SK-N-SH (cell line): ENCODE data around the gene ACRBP. TPM values are rescaled to one million over a fixed set of nuclear protein-coding genes. Genes with fewer than 3 reads are reported as not detected.
A peak's percentile ranks its signal among the peaks of the same experiment; 100 is the strongest.

ENCODE experiments used
- CTCF ChIA-PET: fragments of 300-600, 350-600 bp; formaldehyde crosslinking; extraction: SDS; loops from one replicate; lab custom pipeline; 2021; lab: Yijun Ruan, JAX
- POLR2A ChIA-PET: fragments of 350-600 bp; sonication (Branson Sonifier 250); formaldehyde crosslinking; extraction: SDS; loops from one replicate; lab custom pipeline; 2020; ENCODE audit warnings: antibody characterized with exemption, inconsistent platforms; lab: Yijun Ruan, JAX
- DNase-seq: peaks from one replicate; pipeline ENCODE4 v3.0.0; 2012
- H2AFZ ChIP-seq: fragments of 200-600 bp; sonication (generic); 2 replicates; pipeline ENCODE4 v1.8.1; 2016; ENCODE audit warnings: antibody characterized with exemption, mild to moderate bottlenecking, low read depth
- H3F3A ChIP-seq: fragments of 200-600 bp; sonication (generic); replicated peaks from 2 replicates; pipeline ENCODE3; 2016; ENCODE audit warnings: antibody characterized with exemption, mild to moderate bottlenecking; ENCODE audit not compliant: insufficient read depth
- H3K27ac ChIP-seq, 2 experiments: fragments of 200-500 bp in 1 of 2; fragments of 200-600 bp in 1 of 2; sonication (Bioruptor generic) in 1 of 2; sonication (generic), shearing (Covaris generic) in 1 of 2; 2 replicates each; pipeline versions ENCODE4 v1.5.1 to v1.6.1; 2014 to 2016; ENCODE audit warnings: low read depth in 2 of 2, inconsistent platforms in 1 of 2, low read length in 1 of 2, mild to moderate bottlenecking in 1 of 2, mixed read lengths in 1 of 2
- H3K27me3 ChIP-seq: fragments of 200-600 bp; sonication (generic), shearing (Covaris generic); 2 replicates; pipeline ENCODE4 v1.6.1; 2016; ENCODE audit warnings: mixed run types; ENCODE audit not compliant: insufficient read depth
- H3K36me3 ChIP-seq, 2 experiments: fragments of 200-500 bp in 1 of 2; fragments of 200-600 bp in 1 of 2; sonication (Bioruptor generic) in 1 of 2; sonication (generic) in 1 of 2; replicated peaks in 1 of 2; 2 replicates each; pipeline versions ENCODE3 to v1.5.1; 2014 to 2016; ENCODE audit warnings: low read length in 1 of 2, mild to moderate bottlenecking in 1 of 2; ENCODE audit not compliant: insufficient read depth in 2 of 2, control insufficient read depth in 1 of 2
- H3K4me1 ChIP-seq, 2 experiments: fragments of 200-500 bp in 1 of 2; fragments of 200-600 bp in 1 of 2; sonication (Bioruptor generic) in 1 of 2; sonication (generic), shearing (Covaris generic) in 1 of 2; 2 replicates each; pipeline versions ENCODE4 v1.5.1 to v1.6.1; 2014 to 2016; ENCODE audit warnings: low read depth in 1 of 2, low read length in 1 of 2, mixed run types in 1 of 2; ENCODE audit not compliant: insufficient read depth in 2 of 2, control insufficient read depth in 1 of 2
- H3K4me2 ChIP-seq: fragments of 200-600 bp; sonication (generic), shearing (Covaris generic); 2 replicates; pipeline ENCODE4 v1.6.1; 2017; ENCODE audit warnings: mixed run types
- H3K4me3 ChIP-seq, 2 experiments: fragments of 200-500 bp in 1 of 2; fragments of 200-600 bp in 1 of 2; sonication (Bioruptor generic) in 1 of 2; sonication (generic), shearing (Covaris generic) in 1 of 2; 2 replicates each; pipeline versions ENCODE4 v1.5.1 to v1.8.1; 2014 to 2016; ENCODE audit warnings: low read depth in 2 of 2, inconsistent platforms in 1 of 2, low read length in 1 of 2, mild to moderate bottlenecking in 1 of 2, mixed read lengths in 1 of 2, moderate library complexity in 1 of 2
- H3K79me2 ChIP-seq: fragments of 200-600 bp; sonication (generic); 2 replicates; pipeline ENCODE4 v1.8.1; 2017; ENCODE audit warnings: mild to moderate bottlenecking; ENCODE audit not compliant: insufficient read depth
- H3K9ac ChIP-seq: fragments of 200-600 bp; sonication (generic); 2 replicates; pipeline ENCODE4 v1.6.1; 2017; ENCODE audit warnings: mixed run types
- H3K9me2 ChIP-seq: fragments of 200-600 bp; sonication (generic); 2 replicates; pipeline ENCODE4 v1.6.1; 2017; ENCODE audit warnings: mixed run types
- H3K9me3 ChIP-seq: fragments of 200-600 bp; sonication (generic); 2 replicates; pipeline ENCODE4 v1.6.1; 2017; ENCODE audit warnings: mixed run types, mild to moderate bottlenecking, moderate library complexity
- H4K20me1 ChIP-seq: fragments of 200-600 bp; sonication (generic); 2 replicates; pipeline ENCODE4 v1.6.1; 2017; ENCODE audit warnings: mild to moderate bottlenecking, mixed run types; ENCODE audit not compliant: insufficient read depth
- CHD2 ChIP-seq: fragments of 150-350 bp; IDR thresholded peaks from 2 replicates; pipeline ENCODE4 v1.6.1; 2018; ENCODE audit warnings: low read length; ENCODE audit not compliant: partially characterized antibody
- ELF1 ChIP-seq: IDR thresholded peaks from 2 replicates; pipeline ENCODE4 v1.4.0; 2012
- EP300 ChIP-seq, 2 experiments: IDR thresholded peaks; 2 replicates each; pipeline versions ENCODE4 v1.4.0 to v1.6.1; 2012; ENCODE audit warnings: borderline replicate concordance in 1 of 2, low read depth in 1 of 2, low read length in 1 of 2
- EZH2phosphoT487 ChIP-seq: fragments of 200-600 bp; sonication (generic); IDR thresholded peaks from 2 replicates; pipeline ENCODE4 v1.6.1; 2017; ENCODE audit warnings: low read depth, mixed run types, mild to moderate bottlenecking, antibody characterized with exemption, moderate library complexity, borderline replicate concordance
- FOSL2 ChIP-seq: IDR thresholded peaks from 2 replicates; pipeline ENCODE4 v1.4.0; 2012; ENCODE audit warnings: low read depth, mild to moderate bottlenecking, moderate library complexity, borderline replicate concordance
- FOXJ3 ChIP-seq: sonication (generic); formaldehyde crosslinking; IDR thresholded peaks from 2 replicates; pipeline ENCODE4 v1.5.1; 2020; ENCODE audit warnings: mild to moderate bottlenecking, missing genetic modification reagents
- FOXM1 ChIP-seq: IDR thresholded peaks from 2 replicates; pipeline ENCODE4 v1.4.0; 2012; ENCODE audit warnings: low read depth, mild to moderate bottlenecking
- GABPA ChIP-seq: IDR thresholded peaks from 2 replicates; pipeline ENCODE4 v1.4.0; 2012; ENCODE audit warnings: low read depth, mild to moderate bottlenecking
- GATA2 ChIP-seq: sonication (generic); formaldehyde crosslinking; IDR thresholded peaks from 2 replicates; pipeline ENCODE4 v1.5.0; 2020; ENCODE audit warnings: mild to moderate bottlenecking, missing genetic modification reagents
- MXI1 ChIP-seq: IDR thresholded peaks from 2 replicates; pipeline ENCODE4 v1.6.1; 2012; ENCODE audit warnings: mild to moderate bottlenecking, low read depth, low read length, improper control_type of control experiment
- NFIC ChIP-seq: IDR thresholded peaks from 2 replicates; pipeline ENCODE4 v1.4.0; 2012; ENCODE audit warnings: borderline replicate concordance
- POLR2AphosphoS5 ChIP-seq: IDR thresholded peaks from 2 replicates; pipeline ENCODE4 v1.6.1; 2012; ENCODE audit warnings: low read depth, low read length
- RAD21 ChIP-seq: IDR thresholded peaks from 2 replicates; pipeline ENCODE4 v1.6.1; 2012; ENCODE audit warnings: mild to moderate bottlenecking, low read length
- RCOR1 ChIP-seq: fragments of 150-350 bp; IDR thresholded peaks from 2 replicates; pipeline ENCODE4 v1.6.1; 2017; ENCODE audit warnings: antibody characterized with exemption, low read length
- RFX5 ChIP-seq: IDR thresholded peaks from 2 replicates; pipeline ENCODE4 v1.6.1; 2012; ENCODE audit warnings: mild to moderate bottlenecking, improper control_type of control experiment, low read length
- RXRA ChIP-seq: IDR thresholded peaks from 2 replicates; pipeline ENCODE4 v1.4.0; 2012; ENCODE audit warnings: low read depth, mild to moderate bottlenecking, borderline replicate concordance
- SMC3 ChIP-seq: IDR thresholded peaks from 2 replicates; pipeline ENCODE4 v1.6.1; 2012; ENCODE audit warnings: low read depth, low read length, improper control_type of control experiment
- YY1 ChIP-seq: IDR thresholded peaks from 2 replicates; pipeline ENCODE4 v1.4.0; 2012; ENCODE audit warnings: low read depth, mild to moderate bottlenecking
- WGBS: methylation state at CpG from one replicate; pipeline ENCODE4 v1.1.6; 2017; ENCODE audit warnings: low lambda C conversion rate; 5-methylcytosine and 5-hydroxymethylcytosine counted together
- polyA plus RNA-seq, 3 experiments: library from polyadenylated mRNA; depleted of rRNA; stranded (reverse); fragments of >200 nt; gene quantifications; 2 replicates each; pipeline ENCODE4 v1.2.3, GENCODE V29; 2012
- TF ChIP-seq, protein P1 (sequence below): fragments of 200-600 bp; sonication (generic); IDR thresholded peaks from 2 replicates; pipeline ENCODE4 v1.6.1; 2017; ENCODE audit warnings: antibody characterized with exemption, mild to moderate bottlenecking, moderate library complexity
- TF ChIP-seq, protein P2 (sequence below): IDR thresholded peaks from 2 replicates; pipeline ENCODE4; 2012
- TF ChIP-seq, protein P3 (sequence below): IDR thresholded peaks from 2 replicates; pipeline ENCODE4 v1.6.1; 2012; ENCODE audit warnings: mild to moderate bottlenecking, low read depth, low read length, moderate library complexity
- TF ChIP-seq, protein P4 (sequence below): IDR thresholded peaks from 2 replicates; pipeline ENCODE4 v1.4.0; 2012; ENCODE audit warnings: low read depth
- TF ChIP-seq, protein P5 (sequence below): IDR thresholded peaks from 2 replicates; pipeline ENCODE4 v1.4.0; 2012; ENCODE audit warnings: low read depth, borderline replicate concordance
- TF ChIP-seq, protein P6 (sequence below): fragments of 150-350 bp; IDR thresholded peaks from 2 replicates; pipeline ENCODE4 v1.6.1; 2017; ENCODE audit warnings: antibody characterized with exemption, low read length, low read depth, borderline replicate concordance

ACRBP gene
- polyA plus RNA-seq, 1 of the 3 experiments (the other 2 are of a cell fraction) = 0.71 TPM

DNA sequence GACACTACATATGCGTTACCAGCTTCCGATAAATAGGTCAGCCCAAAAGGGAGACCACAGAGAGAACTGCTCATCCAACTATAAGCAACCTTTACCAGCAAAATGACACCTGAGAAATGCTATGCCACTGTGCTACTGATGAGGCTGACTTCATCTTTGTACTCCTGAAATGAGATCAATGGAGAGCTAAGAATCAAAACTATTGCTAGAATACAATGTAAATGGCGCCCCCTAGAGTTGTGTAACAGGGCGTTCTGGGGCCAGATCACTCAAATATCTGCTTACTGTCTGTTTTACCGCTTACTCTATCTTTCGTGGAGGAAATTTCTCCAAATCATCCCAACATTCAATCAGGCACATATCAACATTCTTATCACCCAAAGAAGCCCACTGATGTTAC is 37.4 kb upstream of the ACRBP start:
- H3K27ac ChIP-seq = no peak overlapping the region
- TF ChIP-seq FOXM1 = no peak
- peak; percentile 65 for TF ChIP-seq RAD21
- no peak for TF ChIP-seq POLR2AphosphoS5
- TF ChIP-seq, protein P1, sequence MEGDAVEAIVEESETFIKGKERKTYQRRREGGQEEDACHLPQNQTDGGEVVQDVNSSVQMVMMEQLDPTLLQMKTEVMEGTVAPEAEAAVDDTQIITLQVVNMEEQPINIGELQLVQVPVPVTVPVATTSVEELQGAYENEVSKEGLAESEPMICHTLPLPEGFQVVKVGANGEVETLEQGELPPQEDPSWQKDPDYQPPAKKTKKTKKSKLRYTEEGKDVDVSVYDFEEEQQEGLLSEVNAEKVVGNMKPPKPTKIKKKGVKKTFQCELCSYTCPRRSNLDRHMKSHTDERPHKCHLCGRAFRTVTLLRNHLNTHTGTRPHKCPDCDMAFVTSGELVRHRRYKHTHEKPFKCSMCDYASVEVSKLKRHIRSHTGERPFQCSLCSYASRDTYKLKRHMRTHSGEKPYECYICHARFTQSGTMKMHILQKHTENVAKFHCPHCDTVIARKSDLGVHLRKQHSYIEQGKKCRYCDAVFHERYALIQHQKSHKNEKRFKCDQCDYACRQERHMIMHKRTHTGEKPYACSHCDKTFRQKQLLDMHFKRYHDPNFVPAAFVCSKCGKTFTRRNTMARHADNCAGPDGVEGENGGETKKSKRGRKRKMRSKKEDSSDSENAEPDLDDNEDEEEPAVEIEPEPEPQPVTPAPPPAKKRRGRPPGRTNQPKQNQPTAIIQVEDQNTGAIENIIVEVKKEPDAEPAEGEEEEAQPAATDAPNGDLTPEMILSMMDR = peak; percentile 76
- no peak for TF ChIP-seq EZH2phosphoT487
- no peak for TF ChIP-seq FOSL2
- TF ChIP-seq, protein P2, sequence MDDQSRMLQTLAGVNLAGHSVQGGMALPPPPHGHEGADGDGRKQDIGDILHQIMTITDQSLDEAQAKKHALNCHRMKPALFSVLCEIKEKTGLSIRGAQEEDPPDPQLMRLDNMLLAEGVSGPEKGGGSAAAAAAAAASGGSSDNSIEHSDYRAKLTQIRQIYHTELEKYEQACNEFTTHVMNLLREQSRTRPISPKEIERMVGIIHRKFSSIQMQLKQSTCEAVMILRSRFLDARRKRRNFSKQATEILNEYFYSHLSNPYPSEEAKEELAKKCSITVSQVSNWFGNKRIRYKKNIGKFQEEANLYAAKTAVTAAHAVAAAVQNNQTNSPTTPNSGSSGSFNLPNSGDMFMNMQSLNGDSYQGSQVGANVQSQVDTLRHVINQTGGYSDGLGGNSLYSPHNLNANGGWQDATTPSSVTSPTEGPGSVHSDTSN = no peak
- no peak for TF ChIP-seq RCOR1
- TF ChIP-seq, protein P3, sequence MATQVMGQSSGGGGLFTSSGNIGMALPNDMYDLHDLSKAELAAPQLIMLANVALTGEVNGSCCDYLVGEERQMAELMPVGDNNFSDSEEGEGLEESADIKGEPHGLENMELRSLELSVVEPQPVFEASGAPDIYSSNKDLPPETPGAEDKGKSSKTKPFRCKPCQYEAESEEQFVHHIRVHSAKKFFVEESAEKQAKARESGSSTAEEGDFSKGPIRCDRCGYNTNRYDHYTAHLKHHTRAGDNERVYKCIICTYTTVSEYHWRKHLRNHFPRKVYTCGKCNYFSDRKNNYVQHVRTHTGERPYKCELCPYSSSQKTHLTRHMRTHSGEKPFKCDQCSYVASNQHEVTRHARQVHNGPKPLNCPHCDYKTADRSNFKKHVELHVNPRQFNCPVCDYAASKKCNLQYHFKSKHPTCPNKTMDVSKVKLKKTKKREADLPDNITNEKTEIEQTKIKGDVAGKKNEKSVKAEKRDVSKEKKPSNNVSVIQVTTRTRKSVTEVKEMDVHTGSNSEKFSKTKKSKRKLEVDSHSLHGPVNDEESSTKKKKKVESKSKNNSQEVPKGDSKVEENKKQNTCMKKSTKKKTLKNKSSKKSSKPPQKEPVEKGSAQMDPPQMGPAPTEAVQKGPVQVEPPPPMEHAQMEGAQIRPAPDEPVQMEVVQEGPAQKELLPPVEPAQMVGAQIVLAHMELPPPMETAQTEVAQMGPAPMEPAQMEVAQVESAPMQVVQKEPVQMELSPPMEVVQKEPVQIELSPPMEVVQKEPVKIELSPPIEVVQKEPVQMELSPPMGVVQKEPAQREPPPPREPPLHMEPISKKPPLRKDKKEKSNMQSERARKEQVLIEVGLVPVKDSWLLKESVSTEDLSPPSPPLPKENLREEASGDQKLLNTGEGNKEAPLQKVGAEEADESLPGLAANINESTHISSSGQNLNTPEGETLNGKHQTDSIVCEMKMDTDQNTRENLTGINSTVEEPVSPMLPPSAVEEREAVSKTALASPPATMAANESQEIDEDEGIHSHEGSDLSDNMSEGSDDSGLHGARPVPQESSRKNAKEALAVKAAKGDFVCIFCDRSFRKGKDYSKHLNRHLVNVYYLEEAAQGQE = no peak
- peak; percentile 33 for TF ChIP-seq SMC3
- TF ChIP-seq GABPA = no peak
- TF ChIP-seq GATA2 (CRISPR knock-in tag) = no peak
- TF ChIP-seq, protein P4, sequence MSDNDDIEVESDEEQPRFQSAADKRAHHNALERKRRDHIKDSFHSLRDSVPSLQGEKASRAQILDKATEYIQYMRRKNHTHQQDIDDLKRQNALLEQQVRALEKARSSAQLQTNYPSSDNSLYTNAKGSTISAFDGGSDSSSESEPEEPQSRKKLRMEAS = no peak
- no peak for TF ChIP-seq RFX5
- no peak for TF ChIP-seq MXI1
- TF ChIP-seq EP300 (IDR thresholded peaks at IDR 0.05; ENCODE audit: borderline replicate concordance in 1 of 2, low read depth in 1 of 2, low read length in 1 of 2) = no peak
- TF ChIP-seq, protein P5, sequence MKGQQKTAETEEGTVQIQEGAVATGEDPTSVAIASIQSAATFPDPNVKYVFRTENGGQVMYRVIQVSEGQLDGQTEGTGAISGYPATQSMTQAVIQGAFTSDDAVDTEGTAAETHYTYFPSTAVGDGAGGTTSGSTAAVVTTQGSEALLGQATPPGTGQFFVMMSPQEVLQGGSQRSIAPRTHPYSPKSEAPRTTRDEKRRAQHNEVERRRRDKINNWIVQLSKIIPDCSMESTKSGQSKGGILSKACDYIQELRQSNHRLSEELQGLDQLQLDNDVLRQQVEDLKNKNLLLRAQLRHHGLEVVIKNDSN = no peak
- TF ChIP-seq YY1 = no peak
- no peak for TF ChIP-seq NFIC
- TF ChIP-seq, protein P6, sequence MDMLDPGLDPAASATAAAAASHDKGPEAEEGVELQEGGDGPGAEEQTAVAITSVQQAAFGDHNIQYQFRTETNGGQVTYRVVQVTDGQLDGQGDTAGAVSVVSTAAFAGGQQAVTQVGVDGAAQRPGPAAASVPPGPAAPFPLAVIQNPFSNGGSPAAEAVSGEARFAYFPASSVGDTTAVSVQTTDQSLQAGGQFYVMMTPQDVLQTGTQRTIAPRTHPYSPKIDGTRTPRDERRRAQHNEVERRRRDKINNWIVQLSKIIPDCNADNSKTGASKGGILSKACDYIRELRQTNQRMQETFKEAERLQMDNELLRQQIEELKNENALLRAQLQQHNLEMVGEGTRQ = no peak; the same call in 1 of the 2 replicates
- TF ChIP-seq FOXJ3 = no peak
- no peak for TF ChIP-seq CHD2
- no peak for TF ChIP-seq ELF1
- no peak for TF ChIP-seq RXRA
- 66% methylated on average over 6 of the region's 6 CpGs for WGBS
- ChIA-PET CTCF (interaction anchor here (0.6 to 3.7 kb wide), 40 partner anchors 9 to 155 kb away, joined by 3 to 50 read pairs (median 4); partner anchors contain the start of gene COPS7A), POLR2A (interaction anchor here (1.0 kb wide), 1 partner anchor 39 kb away, joined by 3 read pairs; the partner anchor contains the start of gene COPS7A)
- H3K9ac ChIP-seq = no peak overlapping the region
- no peak overlapping the region for H3K4me2 ChIP-seq
- H3F3A ChIP-seq = peaks cover 11% of the 10 kb centered on the region
- peaks cover 8 to 31% of the 10 kb centered on the region in 2 experiments for H3K36me3 ChIP-seq
- H2AFZ ChIP-seq = no peak overlapping the region
- H4K20me1 ChIP-seq = peaks cover 40% of the 10 kb centered on the region
- H3K4me3 ChIP-seq = no peak overlapping the region
- DNase-seq = peak; percentile 62
- H3K9me3 ChIP-seq = no peaks in the 10 kb centered on the region
- H3K9me2 ChIP-seq = no peaks in the 10 kb centered on the region
- peaks cover 92% of the 10 kb centered on the region for H3K79me2 ChIP-seq
- H3K4me1 ChIP-seq = peaks cover 0 to 3% of the 10 kb centered on the region in 2 experiments; a peak in 2 of 4 replicates
- no peaks in the 10 kb centered on the region for H3K27me3 ChIP-seq
